Glutamatergic neuron (in vitro differentiated cells): ENCODE data around the gene CALN1. TPM values are rescaled to one million over a fixed set of nuclear protein-coding genes. Genes with fewer than 3 reads are reported as not detected.

Experiments used
- DNase-seq: peaks from one replicate; pipeline ENCODE4 v3.0.0; 2022
- H3K27ac Mint-ChIP-seq: one replicate; pipeline ENCODE4 v1.8.0; 2020; ENCODE audit warnings: mild to moderate bottlenecking, mixed read lengths, inconsistent platforms; ENCODE audit not compliant: unreplicated experiment
- H3K27me3 Mint-ChIP-seq: one replicate; pipeline ENCODE4 v1.8.0; 2020; ENCODE audit warnings: mild to moderate bottlenecking, moderate library complexity, mixed read lengths, inconsistent platforms; ENCODE audit not compliant: unreplicated experiment
- H3K36me3 Mint-ChIP-seq: one replicate; pipeline ENCODE4 v1.8.0; 2020; ENCODE audit warnings: mild to moderate bottlenecking, mixed read lengths, inconsistent platforms; ENCODE audit not compliant: unreplicated experiment
- H3K4me1 Mint-ChIP-seq: one replicate; pipeline ENCODE4 v1.8.0; 2020; ENCODE audit warnings: mild to moderate bottlenecking, low read depth, mixed read lengths, inconsistent platforms; ENCODE audit not compliant: unreplicated experiment
- H3K4me3 Mint-ChIP-seq: one replicate; pipeline ENCODE4 v1.8.0; 2020; ENCODE audit warnings: mild to moderate bottlenecking, mixed read lengths, inconsistent platforms; ENCODE audit not compliant: unreplicated experiment
- H3K9me3 Mint-ChIP-seq: one replicate; pipeline ENCODE4 v1.8.0; 2020; ENCODE audit warnings: mild to moderate bottlenecking, moderate library complexity, mixed read lengths, inconsistent platforms; ENCODE audit not compliant: unreplicated experiment
- total RNA-seq: library from RNA; stranded (reverse); fragmentation: NEBNext Ultra II Directional; extraction: Animal tissue kit (Norgen Biotek cat#: 25700); gene quantifications from one replicate; pipeline ENCODE4 v1.2.1, GENCODE V29; 2021; ENCODE audit not compliant: unreplicated experiment
- TF ChIP-seq, protein P1 (sequence below): fragments of 200-600 bp; sonication (generic); IDR thresholded peaks from one replicate; pipeline ENCODE4 v1.5.0; 2021; ENCODE audit not compliant: partially characterized antibody, unreplicated experiment

CALN1 gene
- total RNA-seq, 1 donor from 2014 or later = 3.5 TPM

- peaks cover 3% of the 10 kb centered on the region for H3K27me3 Mint-ChIP-seq
- H3K4me1 Mint-ChIP-seq = no peaks in the 10 kb centered on the region
- peaks cover 19% of the 10 kb centered on the region for H3K36me3 Mint-ChIP-seq
- no peak overlapping the region for H3K27ac Mint-ChIP-seq
- peaks cover 10% of the 10 kb centered on the region for H3K9me3 Mint-ChIP-seq
- no peak for DNase-seq
- H3K4me3 Mint-ChIP-seq = no peak overlapping the region
- TF ChIP-seq, protein P1, sequence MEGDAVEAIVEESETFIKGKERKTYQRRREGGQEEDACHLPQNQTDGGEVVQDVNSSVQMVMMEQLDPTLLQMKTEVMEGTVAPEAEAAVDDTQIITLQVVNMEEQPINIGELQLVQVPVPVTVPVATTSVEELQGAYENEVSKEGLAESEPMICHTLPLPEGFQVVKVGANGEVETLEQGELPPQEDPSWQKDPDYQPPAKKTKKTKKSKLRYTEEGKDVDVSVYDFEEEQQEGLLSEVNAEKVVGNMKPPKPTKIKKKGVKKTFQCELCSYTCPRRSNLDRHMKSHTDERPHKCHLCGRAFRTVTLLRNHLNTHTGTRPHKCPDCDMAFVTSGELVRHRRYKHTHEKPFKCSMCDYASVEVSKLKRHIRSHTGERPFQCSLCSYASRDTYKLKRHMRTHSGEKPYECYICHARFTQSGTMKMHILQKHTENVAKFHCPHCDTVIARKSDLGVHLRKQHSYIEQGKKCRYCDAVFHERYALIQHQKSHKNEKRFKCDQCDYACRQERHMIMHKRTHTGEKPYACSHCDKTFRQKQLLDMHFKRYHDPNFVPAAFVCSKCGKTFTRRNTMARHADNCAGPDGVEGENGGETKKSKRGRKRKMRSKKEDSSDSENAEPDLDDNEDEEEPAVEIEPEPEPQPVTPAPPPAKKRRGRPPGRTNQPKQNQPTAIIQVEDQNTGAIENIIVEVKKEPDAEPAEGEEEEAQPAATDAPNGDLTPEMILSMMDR = no peak
These were observed 624.6 kb downstream of the CALN1 start for GRCh38 chr7:71787513-71787912.

DNA sequence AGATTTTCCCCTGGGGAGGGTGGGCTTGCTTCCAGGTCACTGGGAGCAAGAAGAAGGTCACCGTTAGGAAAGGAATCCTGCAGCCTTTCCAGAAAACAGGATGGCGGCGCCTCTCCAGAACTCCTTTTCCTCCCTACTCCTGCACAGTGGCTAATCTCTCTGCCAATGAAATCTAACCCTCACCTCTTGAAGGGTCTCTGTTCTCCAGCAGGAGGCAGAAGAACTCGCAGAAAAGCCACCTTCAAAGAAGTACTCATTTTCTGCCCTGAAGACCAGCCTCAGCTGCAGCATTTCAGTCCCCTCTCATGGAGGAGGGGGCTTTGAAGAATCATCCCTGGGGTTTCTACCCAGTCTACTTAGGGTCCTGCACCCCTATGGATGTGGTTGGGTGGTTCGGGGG lies 626.9 kb downstream of the CALN1 start:
- Mint-ChIP-seq H3K36me3 (peaks cover 20% of the 10 kb centered on the region), H3K27ac (no peak overlapping the region), H3K27me3 (peaks cover 3% of the 10 kb centered on the region), H3K4me1 (peaks cover 3% of the 10 kb centered on the region), H3K9me3 (peaks cover 9% of the 10 kb centered on the region), H3K4me3 (no peak overlapping the region)
- TF ChIP-seq, protein P1 = no peak
- no peak for DNase-seq

GRCh38 chr7:71784781-71785180 lies 627.4 kb downstream of the CALN1 start:
- no peak overlapping the region for H3K4me3 Mint-ChIP-seq
- TF ChIP-seq, protein P1 = no peak
- H3K27ac Mint-ChIP-seq = no peak overlapping the region
- peaks cover 20% of the 10 kb centered on the region for H3K36me3 Mint-ChIP-seq
- DNase-seq = no peak
- H3K27me3 Mint-ChIP-seq = peaks cover 3% of the 10 kb centered on the region
- H3K4me1 Mint-ChIP-seq = peaks cover 3% of the 10 kb centered on the region
- peaks cover 9% of the 10 kb centered on the region for H3K9me3 Mint-ChIP-seq

DNA sequence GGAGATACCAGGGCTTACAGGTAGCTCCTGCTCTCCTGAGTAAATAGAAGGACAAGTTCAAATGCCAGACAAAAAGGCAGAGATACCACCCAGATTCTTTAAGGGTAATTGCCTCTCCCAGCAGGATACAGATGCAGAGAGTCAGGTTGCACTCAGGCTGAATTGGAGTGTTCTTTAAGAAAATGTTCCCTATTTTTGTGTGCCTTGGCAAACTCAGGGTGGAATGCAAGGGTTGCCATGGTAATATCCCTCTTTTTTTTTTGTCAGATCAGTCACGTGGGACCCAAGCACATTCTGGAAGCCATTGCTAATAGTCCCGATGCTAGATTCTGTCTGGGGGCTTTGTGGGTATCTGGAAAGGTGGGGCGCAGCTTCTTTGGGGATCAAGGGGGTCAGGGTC lies 628.0 kb downstream of the CALN1 start:
- H3K9me3 Mint-ChIP-seq = peaks cover 9% of the 10 kb centered on the region
- no peak overlapping the region for H3K27ac Mint-ChIP-seq
- H3K4me1 Mint-ChIP-seq = peaks cover 3% of the 10 kb centered on the region
- no peak for DNase-seq
- H3K36me3 Mint-ChIP-seq = peaks cover 15% of the 10 kb centered on the region
- TF ChIP-seq, protein P1 = no peak
- H3K4me3 Mint-ChIP-seq = no peak overlapping the region
- H3K27me3 Mint-ChIP-seq = peaks cover 3% of the 10 kb centered on the region

GRCh38 chr7:71783779-71784178 lies 628.4 kb downstream of the CALN1 start:
- Mint-ChIP-seq H3K4me3 (no peak overlapping the region), H3K36me3 (peaks cover 15% of the 10 kb centered on the region), H3K27me3 (peaks cover 3% of the 10 kb centered on the region), H3K27ac (no peak overlapping the region), H3K9me3 (peaks cover 9% of the 10 kb centered on the region), H3K4me1 (peaks cover 3% of the 10 kb centered on the region)
- TF ChIP-seq, protein P1 = no peak
- DNase-seq = no peak
